ENCODE measurements around the gene OMD.

DNA sequence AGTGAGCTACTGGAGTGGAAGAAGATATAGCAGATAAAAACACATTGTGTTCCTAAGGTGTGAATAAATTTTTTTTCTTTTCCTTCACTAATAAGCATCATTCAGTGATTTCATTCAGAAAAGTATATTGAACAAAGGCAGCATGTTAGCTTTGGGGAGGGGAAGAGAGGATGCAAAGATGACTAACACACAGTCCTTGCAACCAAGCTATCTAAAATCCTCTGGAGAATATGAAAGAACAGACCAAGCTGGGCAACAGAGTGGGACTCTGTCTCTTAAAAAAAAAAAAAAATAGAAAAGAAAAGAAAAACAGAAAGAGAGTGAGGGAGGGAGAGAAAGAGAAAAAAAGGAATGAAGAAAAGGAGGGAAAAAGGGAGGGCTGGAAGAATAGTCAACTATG, 22.3 kb upstream of the OMD start:
- TF ChIP-seq, protein P1, sequence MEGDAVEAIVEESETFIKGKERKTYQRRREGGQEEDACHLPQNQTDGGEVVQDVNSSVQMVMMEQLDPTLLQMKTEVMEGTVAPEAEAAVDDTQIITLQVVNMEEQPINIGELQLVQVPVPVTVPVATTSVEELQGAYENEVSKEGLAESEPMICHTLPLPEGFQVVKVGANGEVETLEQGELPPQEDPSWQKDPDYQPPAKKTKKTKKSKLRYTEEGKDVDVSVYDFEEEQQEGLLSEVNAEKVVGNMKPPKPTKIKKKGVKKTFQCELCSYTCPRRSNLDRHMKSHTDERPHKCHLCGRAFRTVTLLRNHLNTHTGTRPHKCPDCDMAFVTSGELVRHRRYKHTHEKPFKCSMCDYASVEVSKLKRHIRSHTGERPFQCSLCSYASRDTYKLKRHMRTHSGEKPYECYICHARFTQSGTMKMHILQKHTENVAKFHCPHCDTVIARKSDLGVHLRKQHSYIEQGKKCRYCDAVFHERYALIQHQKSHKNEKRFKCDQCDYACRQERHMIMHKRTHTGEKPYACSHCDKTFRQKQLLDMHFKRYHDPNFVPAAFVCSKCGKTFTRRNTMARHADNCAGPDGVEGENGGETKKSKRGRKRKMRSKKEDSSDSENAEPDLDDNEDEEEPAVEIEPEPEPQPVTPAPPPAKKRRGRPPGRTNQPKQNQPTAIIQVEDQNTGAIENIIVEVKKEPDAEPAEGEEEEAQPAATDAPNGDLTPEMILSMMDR (IDR thresholded peaks at IDR 0.05): no peak
- TF ChIP-seq POLR2AphosphoS5 (IDR thresholded peaks at IDR 0.05): no peak
- no peak for TF ChIP-seq EP300 (IDR thresholded peaks at IDR 0.05)
